Vagina (tissue), 2 donors: Measurements from ENCODE around the gene CEBPA. TPM values are rescaled to one million over a fixed set of nuclear protein-coding genes. Genes with fewer than 3 reads are reported as not detected.

Source experiments
- DNase-seq, 2 donors: peaks; one replicate each; pipeline ENCODE4 v3.0.0-alpha.2; 2017; ENCODE audit errors: extremely low spot score in 2 of 2
- H3K27ac ChIP-seq: fragments of 200-600 bp; sonication (generic); one replicate; pipeline ENCODE4 v1.5.1; 2019
- H3K27me3 ChIP-seq: fragments of 200-600 bp; sonication (generic); one replicate; pipeline ENCODE4 v1.5.1; 2019
- H3K36me3 ChIP-seq, 2 donors: fragments of 200-600 bp; sonication (generic); one replicate each; pipeline ENCODE4 v1.5.1; 2017 to 2019
- H3K4me1 ChIP-seq: fragments of 200-600 bp; sonication (generic); one replicate; pipeline ENCODE4 v1.5.1; 2019
- H3K4me3 ChIP-seq, 2 donors: fragments of 200-600 bp; sonication (generic); 1 replicate in 1 of 2; 2 replicates in 1 of 2; pipeline ENCODE4 v1.5.1; 2016 to 2019
- H3K9me3 ChIP-seq: fragments of 200-600 bp; sonication (generic); one replicate; pipeline ENCODE4 v1.5.1; 2019
- CTCF ChIP-seq, 3 experiments: fragments of 450-650 bp in 2 of 3; fragments of 200-600 bp in 1 of 3; sonication (generic) in 1 of 3; IDR thresholded peaks; one replicate each; pipeline ENCODE4 v1.5.1; 2017 to 2019; ENCODE audit warnings: antibody characterized with exemption in 3 of 3, mild to moderate bottlenecking in 2 of 3, moderate library complexity in 2 of 3
- POLR2A ChIP-seq, 2 donors: fragments of 450-650 bp; IDR thresholded peaks; one replicate each; pipeline ENCODE4 v1.6.1; 2017; ENCODE audit warnings: antibody characterized with exemption in 2 of 2, mild to moderate bottlenecking in 2 of 2, moderate library complexity in 2 of 2
- POLR2AphosphoS5 ChIP-seq, 2 donors: sonication (generic); formaldehyde crosslinking; IDR thresholded peaks; one replicate each; pipeline ENCODE4 v1.9.0; 2017; ENCODE audit warnings: antibody characterized with exemption in 2 of 2, mild to moderate bottlenecking in 2 of 2, low read depth in 1 of 2; ENCODE audit not compliant: insufficient read depth in 1 of 2
- intact Hi-C: fragments of 100-400 bp; cut with DNase I; formaldehyde crosslinking; loops from one replicate; pipeline ENCODE4 v1.15.1; 2023
- total RNA-seq: library from RNA; depleted of rRNA; stranded (reverse); fragments of >200 nt; gene quantifications from one replicate; pipeline ENCODE4 v1.2.3, GENCODE V29; 2016

The CEBPA gene
- total RNA-seq, 1 donor from 2014 or later: 38.3 TPM

- TF ChIP-seq POLR2AphosphoS5 (IDR thresholded peaks at IDR 0.05; ENCODE audit: insufficient read depth in 1 of 2, low read depth in 1 of 2) (no peak), POLR2A (IDR thresholded peaks at IDR 0.05) (no peak), CTCF (IDR thresholded peaks at IDR 0.05) (no peak)
- no peak for DNase-seq
- no peak overlapping the region for H3K4me3 ChIP-seq
- H3K4me1 ChIP-seq: peaks cover 35% of the 10 kb centered on the region
- H3K9me3 ChIP-seq: no peaks in the 10 kb centered on the region
- no peaks in the 10 kb centered on the region for H3K36me3 ChIP-seq
- intact Hi-C loops: no loop called here
- H3K27me3 ChIP-seq: no peaks in the 10 kb centered on the region
- no peak overlapping the region for H3K27ac ChIP-seq
Measured at GRCh38 chr19:33287438-33287837, 14.9 kb downstream of the CEBPA start.

- Histone ChIP-seq H3K9me3 (no peaks in the 10 kb centered on the region), H3K27ac (no peak overlapping the region), H3K4me1 (peaks cover 35% of the 10 kb centered on the region), H3K36me3 (no peaks in the 10 kb centered on the region), H3K4me3 (no peak overlapping the region), H3K27me3 (no peaks in the 10 kb centered on the region)
- TF ChIP-seq CTCF (IDR thresholded peaks at IDR 0.05): no peak
- TF ChIP-seq POLR2A (IDR thresholded peaks at IDR 0.05): no peak
- TF ChIP-seq POLR2AphosphoS5 (IDR thresholded peaks at IDR 0.05; ENCODE audit: insufficient read depth in 1 of 2, low read depth in 1 of 2): no peak
- intact Hi-C loops: no loop called here
- no peak for DNase-seq
Measured at GRCh38 chr19:33286899-33287298, 15.4 kb downstream of the CEBPA start.

- Histone ChIP-seq H3K9me3 (no peaks in the 10 kb centered on the region), H3K27ac (no peak overlapping the region), H3K4me3 (no peak overlapping the region), H3K4me1 (peaks cover 34% of the 10 kb centered on the region), H3K27me3 (no peaks in the 10 kb centered on the region), H3K36me3 (no peaks in the 10 kb centered on the region)
- intact Hi-C loops: no loop called here
- TF ChIP-seq POLR2AphosphoS5 (IDR thresholded peaks at IDR 0.05; ENCODE audit: insufficient read depth in 1 of 2, low read depth in 1 of 2) (no peak), CTCF (IDR thresholded peaks at IDR 0.05) (no peak), POLR2A (IDR thresholded peaks at IDR 0.05) (no peak)
- DNase-seq: no peak
Measured at GRCh38 chr19:33285441-33285927, 16.9 kb downstream of the CEBPA start.

- H3K4me1 ChIP-seq: peaks cover 27% of the 10 kb centered on the region
- no peaks in the 10 kb centered on the region for H3K9me3 ChIP-seq
- no peaks in the 10 kb centered on the region for H3K36me3 ChIP-seq
- no peak overlapping the region for H3K4me3 ChIP-seq
- no peak for DNase-seq
- H3K27ac ChIP-seq: no peak overlapping the region
- H3K27me3 ChIP-seq: no peaks in the 10 kb centered on the region
- intact Hi-C loops: no loop called here
- no peak for TF ChIP-seq CTCF (IDR thresholded peaks at IDR 0.05)
- TF ChIP-seq POLR2A (IDR thresholded peaks at IDR 0.05): no peak
- no peak for TF ChIP-seq POLR2AphosphoS5 (IDR thresholded peaks at IDR 0.05; ENCODE audit: insufficient read depth in 1 of 2, low read depth in 1 of 2)
Measured at GRCh38 chr19:33284756-33285155, 17.6 kb downstream of the CEBPA start.

- Histone ChIP-seq H3K27me3 (no peaks in the 10 kb centered on the region), H3K27ac (no peak overlapping the region), H3K4me1 (peaks cover 24% of the 10 kb centered on the region), H3K4me3 (no peak overlapping the region), H3K9me3 (no peaks in the 10 kb centered on the region), H3K36me3 (no peaks in the 10 kb centered on the region)
- intact Hi-C loops: no loop called here
- DNase-seq: no peak
- no peak for TF ChIP-seq CTCF (IDR thresholded peaks at IDR 0.05)
- TF ChIP-seq POLR2A (IDR thresholded peaks at IDR 0.05): no peak
- no peak for TF ChIP-seq POLR2AphosphoS5 (IDR thresholded peaks at IDR 0.05; ENCODE audit: insufficient read depth in 1 of 2, low read depth in 1 of 2)
Measured at GRCh38 chr19:33284146-33284643, 18.1 kb downstream of the CEBPA start.
